WTC11 (cell line): ENCODE data around the gene ZNF669.

Experiments
- NR3C1 ChIP-seq: sonication (generic); formaldehyde crosslinking; conservative IDR thresholded peaks from 2 replicates; pipeline ENCODE4 v1.8.1; 2023; ENCODE audit warnings: low read depth, mild to moderate bottlenecking, missing genetic modification reagents
- TF ChIP-seq, protein P1 (sequence below): sonication (generic); formaldehyde crosslinking; IDR thresholded peaks from 2 replicates; pipeline ENCODE4 v1.8.1; 2022; ENCODE audit warnings: missing genetic modification reagents, borderline replicate concordance
- TF ChIP-seq, protein P2 (sequence below): fragments of 200-600 bp; IDR thresholded peaks from 2 replicates; pipeline ENCODE4 v1.8.0; 2022; ENCODE audit warnings: antibody characterized with exemption
- TF ChIP-seq, protein P3 (sequence below): sonication (generic); formaldehyde crosslinking; IDR thresholded peaks from 2 replicates; pipeline ENCODE4 v1.8.1; 2023; ENCODE audit warnings: mild to moderate bottlenecking, missing genetic modification reagents, borderline replicate concordance
- TF ChIP-seq, protein P4 (sequence below): sonication (generic); formaldehyde crosslinking; IDR thresholded peaks from 2 replicates; pipeline ENCODE4 v1.8.1; 2022; ENCODE audit warnings: low read depth, missing genetic modification reagents, borderline replicate concordance
- TF ChIP-seq, protein P5 (sequence below): fragments of 250-450 bp; sonication (Bioruptor Pico); IDR thresholded peaks from 2 replicates; pipeline ENCODE4 v1.9.0; 2021; ENCODE audit warnings: mild to moderate bottlenecking

DNA sequence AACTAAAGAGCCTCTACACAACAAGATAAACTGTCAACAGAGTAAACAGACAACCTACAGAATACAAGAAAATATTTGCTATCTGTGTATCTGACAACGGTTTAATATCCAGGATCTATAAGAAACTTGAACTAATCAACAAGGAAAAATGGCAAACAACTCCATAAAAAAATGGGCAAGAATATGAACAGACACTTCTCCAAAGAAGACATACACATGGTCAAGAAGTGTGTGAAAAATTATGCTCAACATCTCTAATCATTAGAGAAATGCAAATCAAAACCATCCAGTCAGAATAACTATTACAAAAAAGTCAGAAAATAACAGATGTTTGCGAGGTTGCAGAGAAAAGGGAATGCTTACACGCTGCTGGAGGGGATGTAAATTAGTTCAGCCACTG, 33.5 kb downstream of the ZNF669 start:
- TF ChIP-seq, protein P1, sequence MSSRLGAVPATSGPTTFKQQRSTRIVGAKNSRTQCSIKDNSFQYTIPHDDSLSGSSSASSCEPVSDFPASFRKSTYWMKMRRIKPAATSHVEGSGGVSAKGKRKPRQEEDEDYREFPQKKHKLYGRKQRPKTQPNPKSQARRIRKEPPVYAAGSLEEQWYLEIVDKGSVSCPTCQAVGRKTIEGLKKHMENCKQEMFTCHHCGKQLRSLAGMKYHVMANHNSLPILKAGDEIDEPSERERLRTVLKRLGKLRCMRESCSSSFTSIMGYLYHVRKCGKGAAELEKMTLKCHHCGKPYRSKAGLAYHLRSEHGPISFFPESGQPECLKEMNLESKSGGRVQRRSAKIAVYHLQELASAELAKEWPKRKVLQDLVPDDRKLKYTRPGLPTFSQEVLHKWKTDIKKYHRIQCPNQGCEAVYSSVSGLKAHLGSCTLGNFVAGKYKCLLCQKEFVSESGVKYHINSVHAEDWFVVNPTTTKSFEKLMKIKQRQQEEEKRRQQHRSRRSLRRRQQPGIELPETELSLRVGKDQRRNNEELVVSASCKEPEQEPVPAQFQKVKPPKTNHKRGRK: no peak
- TF ChIP-seq, protein P2, sequence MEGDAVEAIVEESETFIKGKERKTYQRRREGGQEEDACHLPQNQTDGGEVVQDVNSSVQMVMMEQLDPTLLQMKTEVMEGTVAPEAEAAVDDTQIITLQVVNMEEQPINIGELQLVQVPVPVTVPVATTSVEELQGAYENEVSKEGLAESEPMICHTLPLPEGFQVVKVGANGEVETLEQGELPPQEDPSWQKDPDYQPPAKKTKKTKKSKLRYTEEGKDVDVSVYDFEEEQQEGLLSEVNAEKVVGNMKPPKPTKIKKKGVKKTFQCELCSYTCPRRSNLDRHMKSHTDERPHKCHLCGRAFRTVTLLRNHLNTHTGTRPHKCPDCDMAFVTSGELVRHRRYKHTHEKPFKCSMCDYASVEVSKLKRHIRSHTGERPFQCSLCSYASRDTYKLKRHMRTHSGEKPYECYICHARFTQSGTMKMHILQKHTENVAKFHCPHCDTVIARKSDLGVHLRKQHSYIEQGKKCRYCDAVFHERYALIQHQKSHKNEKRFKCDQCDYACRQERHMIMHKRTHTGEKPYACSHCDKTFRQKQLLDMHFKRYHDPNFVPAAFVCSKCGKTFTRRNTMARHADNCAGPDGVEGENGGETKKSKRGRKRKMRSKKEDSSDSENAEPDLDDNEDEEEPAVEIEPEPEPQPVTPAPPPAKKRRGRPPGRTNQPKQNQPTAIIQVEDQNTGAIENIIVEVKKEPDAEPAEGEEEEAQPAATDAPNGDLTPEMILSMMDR: no peak
- TF ChIP-seq, protein P3, sequence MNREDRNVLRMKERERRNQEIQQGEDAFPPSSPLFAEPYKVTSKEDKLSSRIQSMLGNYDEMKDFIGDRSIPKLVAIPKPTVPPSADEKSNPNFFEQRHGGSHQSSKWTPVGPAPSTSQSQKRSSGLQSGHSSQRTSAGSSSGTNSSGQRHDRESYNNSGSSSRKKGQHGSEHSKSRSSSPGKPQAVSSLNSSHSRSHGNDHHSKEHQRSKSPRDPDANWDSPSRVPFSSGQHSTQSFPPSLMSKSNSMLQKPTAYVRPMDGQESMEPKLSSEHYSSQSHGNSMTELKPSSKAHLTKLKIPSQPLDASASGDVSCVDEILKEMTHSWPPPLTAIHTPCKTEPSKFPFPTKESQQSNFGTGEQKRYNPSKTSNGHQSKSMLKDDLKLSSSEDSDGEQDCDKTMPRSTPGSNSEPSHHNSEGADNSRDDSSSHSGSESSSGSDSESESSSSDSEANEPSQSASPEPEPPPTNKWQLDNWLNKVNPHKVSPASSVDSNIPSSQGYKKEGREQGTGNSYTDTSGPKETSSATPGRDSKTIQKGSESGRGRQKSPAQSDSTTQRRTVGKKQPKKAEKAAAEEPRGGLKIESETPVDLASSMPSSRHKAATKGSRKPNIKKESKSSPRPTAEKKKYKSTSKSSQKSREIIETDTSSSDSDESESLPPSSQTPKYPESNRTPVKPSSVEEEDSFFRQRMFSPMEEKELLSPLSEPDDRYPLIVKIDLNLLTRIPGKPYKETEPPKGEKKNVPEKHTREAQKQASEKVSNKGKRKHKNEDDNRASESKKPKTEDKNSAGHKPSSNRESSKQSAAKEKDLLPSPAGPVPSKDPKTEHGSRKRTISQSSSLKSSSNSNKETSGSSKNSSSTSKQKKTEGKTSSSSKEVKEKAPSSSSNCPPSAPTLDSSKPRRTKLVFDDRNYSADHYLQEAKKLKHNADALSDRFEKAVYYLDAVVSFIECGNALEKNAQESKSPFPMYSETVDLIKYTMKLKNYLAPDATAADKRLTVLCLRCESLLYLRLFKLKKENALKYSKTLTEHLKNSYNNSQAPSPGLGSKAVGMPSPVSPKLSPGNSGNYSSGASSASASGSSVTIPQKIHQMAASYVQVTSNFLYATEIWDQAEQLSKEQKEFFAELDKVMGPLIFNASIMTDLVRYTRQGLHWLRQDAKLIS (CRISPR knock-in tag): no peak
- TF ChIP-seq, protein P4, sequence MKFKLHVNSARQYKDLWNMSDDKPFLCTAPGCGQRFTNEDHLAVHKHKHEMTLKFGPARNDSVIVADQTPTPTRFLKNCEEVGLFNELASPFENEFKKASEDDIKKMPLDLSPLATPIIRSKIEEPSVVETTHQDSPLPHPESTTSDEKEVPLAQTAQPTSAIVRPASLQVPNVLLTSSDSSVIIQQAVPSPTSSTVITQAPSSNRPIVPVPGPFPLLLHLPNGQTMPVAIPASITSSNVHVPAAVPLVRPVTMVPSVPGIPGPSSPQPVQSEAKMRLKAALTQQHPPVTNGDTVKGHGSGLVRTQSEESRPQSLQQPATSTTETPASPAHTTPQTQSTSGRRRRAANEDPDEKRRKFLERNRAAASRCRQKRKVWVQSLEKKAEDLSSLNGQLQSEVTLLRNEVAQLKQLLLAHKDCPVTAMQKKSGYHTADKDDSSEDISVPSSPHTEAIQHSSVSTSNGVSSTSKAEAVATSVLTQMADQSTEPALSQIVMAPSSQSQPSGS (CRISPR knock-in tag): no peak
- TF ChIP-seq, protein P5, sequence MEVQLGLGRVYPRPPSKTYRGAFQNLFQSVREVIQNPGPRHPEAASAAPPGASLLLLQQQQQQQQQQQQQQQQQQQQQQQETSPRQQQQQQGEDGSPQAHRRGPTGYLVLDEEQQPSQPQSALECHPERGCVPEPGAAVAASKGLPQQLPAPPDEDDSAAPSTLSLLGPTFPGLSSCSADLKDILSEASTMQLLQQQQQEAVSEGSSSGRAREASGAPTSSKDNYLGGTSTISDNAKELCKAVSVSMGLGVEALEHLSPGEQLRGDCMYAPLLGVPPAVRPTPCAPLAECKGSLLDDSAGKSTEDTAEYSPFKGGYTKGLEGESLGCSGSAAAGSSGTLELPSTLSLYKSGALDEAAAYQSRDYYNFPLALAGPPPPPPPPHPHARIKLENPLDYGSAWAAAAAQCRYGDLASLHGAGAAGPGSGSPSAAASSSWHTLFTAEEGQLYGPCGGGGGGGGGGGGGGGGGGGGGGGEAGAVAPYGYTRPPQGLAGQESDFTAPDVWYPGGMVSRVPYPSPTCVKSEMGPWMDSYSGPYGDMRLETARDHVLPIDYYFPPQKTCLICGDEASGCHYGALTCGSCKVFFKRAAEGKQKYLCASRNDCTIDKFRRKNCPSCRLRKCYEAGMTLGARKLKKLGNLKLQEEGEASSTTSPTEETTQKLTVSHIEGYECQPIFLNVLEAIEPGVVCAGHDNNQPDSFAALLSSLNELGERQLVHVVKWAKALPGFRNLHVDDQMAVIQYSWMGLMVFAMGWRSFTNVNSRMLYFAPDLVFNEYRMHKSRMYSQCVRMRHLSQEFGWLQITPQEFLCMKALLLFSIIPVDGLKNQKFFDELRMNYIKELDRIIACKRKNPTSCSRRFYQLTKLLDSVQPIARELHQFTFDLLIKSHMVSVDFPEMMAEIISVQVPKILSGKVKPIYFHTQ: no peak
- no peak for TF ChIP-seq NR3C1
